ENCODE data around the gene PRUNE1. TPM values are rescaled to one million over a fixed set of nuclear protein-coding genes. Genes with fewer than 3 reads are reported as not detected.
A peak's percentile ranks its signal among the peaks of the same experiment; 100 is the strongest.

PRUNE1 gene
- polyA plus RNA-seq (ENCODE audit: insufficient read length in 4 of 4), result 10 to 100 TPM; 40.6 to 47.9 (median 43.7) TPM

DNA sequence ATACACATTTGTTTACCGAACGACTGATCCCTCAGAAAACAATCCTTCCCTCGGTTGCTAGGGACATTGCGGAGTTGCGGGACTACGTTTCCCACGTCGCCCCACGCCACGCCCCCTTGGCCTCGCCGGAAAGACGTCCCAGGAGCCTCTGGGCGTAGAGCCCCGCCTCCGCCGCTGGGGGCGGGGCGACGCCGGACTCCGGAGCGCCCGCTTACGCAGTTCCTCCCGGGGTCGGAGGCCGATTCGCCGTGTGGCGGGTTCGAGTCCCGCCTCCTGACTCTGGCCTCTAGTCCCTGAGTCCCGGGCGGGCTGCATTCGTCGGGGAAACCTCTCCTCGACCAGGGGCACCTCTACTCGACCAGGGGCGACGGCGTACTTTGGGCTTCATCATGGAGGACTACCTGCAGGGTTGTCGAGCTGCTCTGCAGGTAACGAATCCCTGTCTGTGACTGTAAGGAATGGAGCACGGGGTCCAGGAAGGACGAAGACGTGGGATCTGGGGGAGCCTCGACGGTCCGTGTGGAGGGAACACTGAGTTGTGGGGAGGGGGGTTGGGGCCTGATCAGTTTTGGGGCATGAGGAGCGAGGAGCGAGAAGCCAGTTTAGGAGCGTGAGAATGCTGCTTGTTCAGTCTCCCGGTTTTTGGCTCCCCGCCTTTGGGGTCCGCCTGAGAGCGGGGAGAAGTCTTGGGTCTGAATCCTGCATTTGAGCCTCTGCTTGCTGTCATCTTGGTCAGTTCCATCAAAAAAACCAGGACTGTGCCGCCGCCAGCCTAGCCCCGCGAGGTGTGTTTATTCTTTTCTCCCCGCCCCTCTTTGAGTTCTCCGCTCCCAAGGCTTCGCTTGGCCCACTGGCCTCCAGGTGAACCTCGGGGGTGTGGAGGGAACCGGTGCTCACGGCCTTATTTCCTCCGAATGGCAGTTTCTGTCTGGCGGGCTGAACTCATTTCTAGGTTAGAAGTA is at the start of gene PRUNE1:
PRUNE1 (plus strand) TSS at position 206 of the 962 bp plus-strand sequence; CDS start at position 390, 184 bp downstream.
- peak; percentile 85 to 96 (median 94) for DNase-seq (ENCODE audit: low read depth in 4 of 4, low spot score in 2 of 4)

- no peak for DNase-seq (ENCODE audit: low read depth in 4 of 4, low spot score in 2 of 4)
Observed at GRCh38 chr1:150960646-150961045, 47.6 kb upstream of the PRUNE1 start.

- no peak for DNase-seq (ENCODE audit: low read depth in 4 of 4, low spot score in 2 of 4)
Observed at GRCh38 chr1:150961756-150962155, 46.5 kb upstream of the PRUNE1 start.

- DNase-seq (ENCODE audit: low read depth in 4 of 4, low spot score in 2 of 4), result no peak
Observed at GRCh38 chr1:150963321-150964163, 44.7 kb upstream of the PRUNE1 start.

DNA sequence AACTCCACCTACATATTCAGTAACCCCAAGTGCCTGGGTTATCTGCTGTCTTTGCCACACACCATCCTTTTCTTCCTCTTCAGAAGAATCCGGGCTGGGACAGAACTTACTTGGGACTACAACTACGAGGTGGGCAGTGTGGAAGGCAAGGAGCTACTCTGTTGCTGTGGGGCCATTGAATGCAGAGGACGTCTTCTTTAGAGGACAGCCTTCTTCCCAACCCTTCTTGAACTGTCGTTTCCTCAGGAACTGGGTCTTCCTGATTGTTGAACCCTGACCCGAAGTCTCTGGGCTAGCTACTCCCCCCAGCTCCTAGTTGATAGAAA is 44.1 kb upstream of the PRUNE1 start:
- no peak for DNase-seq (ENCODE audit: low read depth in 4 of 4, low spot score in 2 of 4)

DNA sequence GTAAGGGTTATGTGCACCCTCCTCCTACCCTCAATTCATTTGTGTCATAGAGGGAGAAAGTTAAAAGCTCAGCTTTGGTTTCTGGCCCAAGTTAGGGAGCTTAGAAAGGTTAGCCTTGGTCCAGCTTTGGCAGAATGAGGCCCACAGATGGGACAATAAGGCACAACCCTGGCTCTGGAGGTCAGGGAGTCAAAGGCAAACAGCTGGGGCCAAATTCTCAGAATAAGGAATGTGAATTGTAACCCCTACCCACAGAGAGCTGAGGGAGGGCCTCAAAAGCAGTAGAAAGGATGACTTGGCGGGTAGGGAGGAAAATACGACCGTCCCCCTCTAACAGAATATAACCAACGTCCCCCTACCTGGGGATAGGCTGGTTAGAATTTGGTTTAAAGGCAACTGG is 42.6 kb upstream of the PRUNE1 start:
- DNase-seq (ENCODE audit: low read depth in 4 of 4, low spot score in 2 of 4), result no peak

DNA sequence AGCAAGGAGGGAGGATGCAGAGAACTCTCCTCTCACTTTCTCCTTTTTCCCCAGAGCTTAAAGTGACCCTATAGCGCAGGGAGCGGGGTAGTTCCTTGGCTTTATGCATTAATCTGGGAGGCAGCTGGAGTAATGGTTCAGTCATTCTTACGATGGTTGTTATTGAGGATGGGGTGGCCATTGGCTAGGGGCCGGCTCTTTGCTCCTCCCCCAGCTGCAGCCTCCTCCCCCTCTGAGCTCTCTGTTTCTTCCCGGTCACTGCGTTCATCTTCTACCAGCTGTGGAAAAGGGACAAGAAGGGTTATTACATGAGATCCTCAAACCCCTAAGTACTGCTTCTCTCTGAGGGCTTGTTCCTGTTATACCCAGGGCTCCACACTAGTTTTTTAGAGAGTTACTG is 42.2 kb upstream of the PRUNE1 start:
- no peak for DNase-seq (ENCODE audit: low read depth in 4 of 4, low spot score in 2 of 4)

- no peak for DNase-seq (ENCODE audit: low read depth in 4 of 4, low spot score in 2 of 4)
Observed at GRCh38 chr1:150967936-150968335, 40.3 kb upstream of the PRUNE1 start.

DNA sequence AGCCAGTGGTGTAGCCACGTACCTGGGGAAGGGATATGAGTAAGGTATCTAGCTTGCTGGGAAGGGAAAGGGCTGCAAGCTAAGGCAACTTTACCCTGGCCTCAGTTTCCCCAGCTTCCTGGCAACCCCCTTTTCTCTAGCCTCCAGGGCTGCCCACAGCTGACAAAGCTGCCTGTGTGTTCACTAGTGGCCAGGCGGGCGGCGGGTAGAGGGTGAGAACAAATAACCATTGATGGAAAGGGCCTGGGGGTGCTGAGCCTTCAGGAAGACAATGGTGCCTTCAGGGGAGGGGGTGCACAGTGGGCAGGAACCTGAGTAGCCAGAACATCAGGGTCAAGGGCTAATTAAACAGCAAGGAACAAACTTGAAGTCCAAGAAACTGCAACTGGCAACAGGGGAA is 39.8 kb upstream of the PRUNE1 start:
- no peak for DNase-seq (ENCODE audit: low read depth in 4 of 4, low spot score in 2 of 4)

DNA sequence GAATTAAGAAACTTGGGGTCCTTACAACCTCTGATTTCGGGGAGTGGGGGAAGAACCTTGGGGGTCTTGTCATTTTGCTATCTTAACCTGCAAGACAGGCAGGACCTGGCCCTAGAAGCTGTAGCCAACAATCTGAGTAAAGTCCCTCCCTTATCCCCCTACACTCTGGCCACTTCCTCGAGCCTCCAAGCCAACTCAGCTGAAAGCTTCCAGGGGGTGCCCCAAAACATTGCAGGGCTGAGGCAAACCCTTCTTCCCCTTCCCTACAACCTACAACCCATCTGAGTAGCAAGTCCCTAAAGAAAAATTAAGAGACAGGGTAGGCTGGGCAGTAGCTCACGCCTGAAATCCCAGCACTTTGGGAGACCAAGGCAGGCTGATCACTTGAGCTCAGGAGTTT is 38.6 kb upstream of the PRUNE1 start:
- DNase-seq (ENCODE audit: low read depth in 4 of 4, low spot score in 2 of 4), result no peak

DNA sequence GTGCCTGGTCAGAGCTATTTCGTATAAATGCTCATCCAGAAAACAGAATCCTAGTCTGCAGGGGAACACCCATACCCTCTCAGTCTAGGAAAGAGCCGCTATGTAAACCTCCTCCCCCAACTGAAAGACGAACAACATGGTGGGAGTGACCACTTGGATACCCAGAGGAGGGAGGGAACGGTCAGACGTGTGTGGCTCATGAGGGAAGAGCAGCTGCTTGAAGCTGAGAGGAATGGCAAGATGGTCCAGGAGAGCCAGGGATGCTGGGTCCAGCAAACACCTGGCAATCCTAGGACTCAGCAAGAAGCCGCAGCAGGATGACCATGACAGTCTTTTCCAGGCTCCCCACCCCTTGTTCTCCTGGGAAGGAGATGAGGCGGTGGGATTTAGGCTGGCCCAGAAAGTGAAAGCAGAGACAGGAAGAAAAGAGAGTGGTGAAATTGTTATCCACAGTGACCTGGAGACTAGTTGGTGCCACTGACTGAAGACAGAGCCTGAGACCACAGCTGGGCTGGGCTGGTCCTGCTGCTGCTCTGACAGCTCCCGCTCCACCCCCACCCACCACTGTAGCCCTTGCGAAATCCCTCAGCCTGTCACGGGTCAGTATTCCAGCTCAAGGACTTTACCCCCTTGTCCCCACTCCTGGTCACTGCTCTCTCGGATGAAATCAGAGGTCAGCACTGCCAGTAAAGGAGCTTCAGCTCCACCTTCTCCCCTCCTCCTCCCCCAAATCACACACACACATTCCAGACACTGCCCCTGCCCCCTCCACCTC is 37.3 kb upstream of the PRUNE1 start:
- DNase-seq (ENCODE audit: low read depth in 4 of 4, low spot score in 2 of 4), result no peak

GRCh38 chr1:150971583-150972416 is 36.4 kb upstream of the PRUNE1 start:
- no peak for DNase-seq (ENCODE audit: low read depth in 4 of 4, low spot score in 2 of 4)

DNA sequence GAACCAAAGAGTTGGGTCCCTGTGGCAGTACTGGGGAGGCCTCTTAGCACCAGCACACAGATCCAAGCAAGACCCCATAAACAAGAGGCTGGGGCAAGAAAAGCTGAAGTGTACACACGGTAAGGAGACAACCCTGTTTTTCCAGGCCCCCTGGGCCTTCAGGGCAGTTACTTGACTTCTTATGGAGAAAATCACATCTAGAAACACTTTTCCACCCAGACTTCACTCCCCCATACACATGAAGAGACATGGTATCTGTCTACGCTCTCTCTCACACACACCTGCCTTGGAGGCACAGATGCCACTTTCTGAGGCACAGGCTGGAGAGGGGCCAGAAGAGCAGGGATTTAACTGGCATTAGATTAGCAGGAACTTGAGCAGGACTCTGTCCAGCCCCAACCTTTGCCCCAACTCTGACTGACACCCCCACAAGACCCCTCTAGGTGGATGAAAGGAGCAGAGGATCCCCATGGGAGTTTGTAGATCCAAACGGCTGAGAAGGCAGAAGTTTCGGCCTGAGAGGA is 35.8 kb upstream of the PRUNE1 start:
- DNase-seq (ENCODE audit: low read depth in 4 of 4, low spot score in 2 of 4), result no peak

GRCh38 chr1:150973258-150973835 is 34.9 kb upstream of the PRUNE1 start:
- no peak for DNase-seq (ENCODE audit: low read depth in 4 of 4, low spot score in 2 of 4)

DNA sequence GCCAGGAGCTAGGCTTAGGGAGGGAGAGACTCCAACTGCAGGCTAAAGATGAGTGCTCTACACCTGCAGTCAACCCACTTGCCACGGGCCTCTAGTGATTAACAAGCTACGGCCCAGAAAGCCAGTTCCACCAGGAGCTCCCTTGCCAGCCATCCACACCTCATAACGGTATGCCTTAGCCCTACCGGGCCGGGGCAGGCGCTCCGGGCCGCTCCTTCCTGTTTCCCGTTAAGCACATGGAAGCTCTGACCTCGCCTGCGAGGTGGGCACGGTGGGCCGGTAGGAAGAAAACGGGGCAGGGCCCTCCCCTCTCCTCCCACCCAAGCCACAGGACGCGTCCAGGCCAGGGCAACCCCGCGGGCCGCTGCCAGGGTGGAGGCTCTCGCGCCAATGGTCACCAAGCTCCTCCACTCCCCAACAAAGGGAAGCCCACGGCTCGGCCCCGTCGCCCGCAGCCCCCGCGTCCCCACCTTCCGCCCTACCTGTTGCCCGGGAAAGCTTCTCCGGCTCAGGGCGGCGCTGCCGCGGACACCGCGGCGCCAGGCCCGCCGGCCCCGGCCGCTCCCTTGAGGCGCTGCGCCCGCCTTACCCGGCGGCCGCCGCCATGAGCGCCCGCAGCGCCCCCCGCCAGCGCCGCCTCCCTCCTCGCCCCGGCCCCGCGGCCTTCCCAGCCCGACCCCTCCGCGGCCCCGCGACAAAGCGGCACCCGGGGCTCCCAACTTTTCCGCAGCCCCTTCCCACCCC is 34.2 kb upstream of the PRUNE1 start:
- no peak for DNase-seq (ENCODE audit: low read depth in 4 of 4, low spot score in 2 of 4)

DNA sequence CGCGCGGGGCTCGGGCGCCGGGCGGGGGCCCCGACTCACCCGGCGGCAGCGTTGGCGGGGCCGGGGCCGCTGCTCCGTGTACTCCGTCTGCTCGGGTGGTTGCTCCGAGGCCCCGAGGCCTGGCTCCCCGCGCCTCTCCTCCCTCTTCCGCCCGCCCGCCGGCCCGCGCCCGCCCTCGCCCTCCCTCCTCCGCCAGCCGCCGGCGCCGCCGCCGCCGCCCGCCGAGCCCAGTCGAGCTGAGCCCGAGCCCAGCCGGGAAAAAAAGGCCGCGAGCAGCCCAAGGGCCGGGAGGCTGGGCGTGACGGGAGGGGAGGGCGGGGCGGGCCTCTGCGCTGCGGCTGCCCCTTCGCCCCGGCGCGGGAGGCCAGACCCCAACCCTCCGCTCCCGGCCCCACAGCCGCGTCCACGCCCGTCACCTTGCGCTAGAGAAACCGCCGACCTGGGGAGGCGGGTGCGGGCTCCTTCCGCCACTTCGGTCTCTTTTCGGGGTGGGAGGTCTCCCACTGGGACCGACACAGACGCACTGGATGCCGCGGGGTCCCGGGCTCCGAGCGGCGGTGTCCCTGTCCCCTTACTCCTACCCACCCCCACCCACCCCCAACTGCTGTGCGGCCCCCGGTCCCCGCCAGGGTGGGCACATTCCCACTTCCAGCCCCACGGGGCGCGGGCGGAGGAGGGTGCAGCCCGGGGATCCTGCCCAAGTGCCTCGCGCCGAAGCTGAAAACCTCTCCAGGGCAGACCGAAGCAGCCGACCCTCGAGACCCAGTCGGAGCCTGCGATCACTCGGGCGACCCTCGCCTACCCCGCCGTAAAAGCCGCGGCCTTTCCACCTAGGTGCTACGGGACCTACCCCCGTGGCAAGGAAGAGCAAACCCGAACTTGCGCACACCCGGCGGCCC is 33.4 kb upstream of the PRUNE1 start, which contains the start of gene CERS2:
CERS2 (minus strand) TSS at position 256 of the 899 bp plus-strand sequence. CDS start 5,745 bp downstream, outside the sequence.
- peak in 2 of 4 donors; percentile 69 to 71 for DNase-seq (ENCODE audit: low read depth in 4 of 4, low spot score in 2 of 4)

GRCh38 chr1:150976401-150976821 is 31.8 kb upstream of the PRUNE1 start:
- no peak for DNase-seq (ENCODE audit: low read depth in 4 of 4, low spot score in 2 of 4)

Measured in left renal cortex interstitium (tissue), 4 donors.